IPS-18a (cell line): Measurements from ENCODE around the gene UBASH3A.
"Not testable (repeated sequence)": the region's sequence is repeated elsewhere in the genome, so short reads cannot be mapped to it uniquely, and the experiment has no call there.

Experiments
- H3K27ac ChIP-seq: one replicate; pipeline ENCODE4 v1.5.1; 2013; ENCODE audit warnings: low read length
- H3K27me3 ChIP-seq: one replicate; pipeline ENCODE4 v1.6.1; 2013; ENCODE audit warnings: mild to moderate bottlenecking, low read length; ENCODE audit not compliant: control insufficient read depth, insufficient read depth
- H3K36me3 ChIP-seq: one replicate; pipeline ENCODE4 v1.6.1; 2013; ENCODE audit warnings: low read depth, low read length; ENCODE audit not compliant: control insufficient read depth
- H3K4me1 ChIP-seq: one replicate; pipeline ENCODE4 v1.6.1; 2013; ENCODE audit warnings: low read depth, low read length; ENCODE audit not compliant: control insufficient read depth
- H3K4me3 ChIP-seq: one replicate; pipeline ENCODE4 v1.5.1; 2013; ENCODE audit warnings: low read length
- H3K9ac ChIP-seq: one replicate; pipeline ENCODE4 v1.6.1; 2013; ENCODE audit warnings: mild to moderate bottlenecking, low read length, moderate library complexity
- H3K9me3 ChIP-seq: one replicate; pipeline ENCODE4 v1.6.1; 2013; ENCODE audit warnings: low read depth, low read length; ENCODE audit not compliant: control insufficient read depth

UBASH3A gene

DNA sequence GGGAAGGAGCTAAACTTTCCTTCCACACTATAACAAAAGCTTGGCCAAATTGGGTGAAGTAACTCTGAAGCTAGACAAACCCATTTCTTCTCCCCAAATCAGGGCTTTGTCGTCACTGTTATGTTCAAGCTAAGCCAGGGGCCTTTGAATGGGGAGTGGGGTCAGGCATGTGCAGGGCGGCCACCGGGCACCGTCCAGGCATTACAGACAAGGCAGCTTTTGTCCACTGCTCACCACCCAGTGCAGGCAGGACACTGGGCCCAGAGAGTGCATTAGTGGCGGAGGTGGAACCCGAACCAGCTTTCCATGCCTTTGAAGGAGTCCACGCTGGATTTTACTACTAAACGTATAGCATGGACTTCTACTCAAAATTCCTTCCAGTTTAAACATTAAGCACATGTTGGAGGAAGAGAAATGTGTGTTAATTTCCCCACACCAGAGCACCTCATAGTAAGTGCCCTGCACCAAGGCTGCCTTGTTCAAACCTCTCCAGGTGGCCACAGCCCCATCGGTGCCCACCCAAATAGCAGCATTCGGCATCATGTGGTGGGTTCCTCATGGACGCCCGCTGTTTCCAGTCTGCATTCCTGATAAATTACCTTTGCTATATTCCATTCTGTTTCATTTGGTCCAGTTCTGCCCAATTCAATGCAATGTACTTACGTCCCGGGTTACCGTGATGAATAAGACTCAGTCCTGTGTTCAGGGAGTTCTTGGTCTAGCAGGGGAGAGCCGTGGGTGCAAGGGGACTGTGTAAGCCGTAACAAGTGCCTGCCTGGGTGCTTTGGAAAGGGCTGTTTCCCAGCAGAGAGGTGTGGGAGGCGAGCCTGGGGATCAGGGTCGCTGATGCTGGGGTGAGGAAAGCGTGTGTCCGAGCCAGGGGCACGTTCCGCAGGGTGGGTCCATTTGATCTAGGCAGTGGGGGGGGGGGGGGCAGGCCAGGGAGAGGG is 1.6 kb downstream of the UBASH3A start:
- no peak overlapping the region for H3K27ac ChIP-seq
- no peaks in the 10 kb centered on the region for H3K9me3 ChIP-seq
- no peak overlapping the region for H3K9ac ChIP-seq
- H3K36me3 ChIP-seq: no peaks in the 10 kb centered on the region
- no peaks in the 10 kb centered on the region for H3K27me3 ChIP-seq
- H3K4me1 ChIP-seq: no peaks in the 10 kb centered on the region
- no peak overlapping the region for H3K4me3 ChIP-seq

DNA sequence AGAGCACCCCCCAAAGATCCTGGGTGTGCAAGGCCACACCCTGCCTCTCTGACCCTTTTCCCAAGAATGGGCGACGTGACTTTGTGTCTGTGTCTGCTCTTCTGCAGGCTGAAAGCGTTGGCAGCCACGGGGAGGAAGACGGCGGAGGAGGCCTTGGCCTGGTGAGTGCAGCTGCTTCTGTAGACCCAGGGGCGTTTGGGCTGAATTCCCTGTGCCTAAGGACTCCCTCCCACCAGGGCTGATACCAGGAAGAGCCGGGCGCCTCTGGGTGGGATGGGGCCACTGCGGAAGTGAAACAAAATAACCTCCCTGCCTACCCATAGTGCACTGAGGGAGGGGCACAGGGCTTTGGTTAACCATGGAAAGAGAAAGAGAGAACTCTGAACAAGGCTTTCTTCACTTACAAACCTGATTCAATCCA is 2.5 kb downstream of the UBASH3A start:
- H3K27me3 ChIP-seq: no peaks in the 10 kb centered on the region
- no peaks in the 10 kb centered on the region for H3K36me3 ChIP-seq
- H3K27ac ChIP-seq: no peak overlapping the region
- no peaks in the 10 kb centered on the region for H3K9me3 ChIP-seq
- H3K9ac ChIP-seq: no peak overlapping the region
- no peak overlapping the region for H3K4me3 ChIP-seq
- H3K4me1 ChIP-seq: no peaks in the 10 kb centered on the region

DNA sequence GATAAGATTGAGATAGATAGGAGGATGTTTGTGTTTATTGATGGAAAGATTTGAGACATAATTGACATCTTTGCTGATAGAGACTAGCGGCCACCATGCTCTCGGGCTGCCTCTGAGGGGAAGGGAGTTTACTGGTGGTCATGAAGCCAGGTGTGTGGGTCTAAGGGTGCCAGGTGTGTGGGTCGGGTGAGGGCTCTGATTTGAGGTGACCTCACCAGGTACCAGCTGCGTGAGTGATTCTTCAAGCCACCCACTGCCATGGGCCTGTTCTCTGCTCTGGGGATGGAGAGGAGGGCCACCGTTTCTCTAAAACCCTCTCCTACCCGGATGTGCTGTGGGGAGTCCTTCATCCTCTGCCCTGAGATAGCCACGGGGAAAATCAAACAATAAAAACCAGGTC is 3.2 kb downstream of the UBASH3A start:
- Histone ChIP-seq H3K9me3 (no peaks in the 10 kb centered on the region), H3K4me3 (no peak overlapping the region), H3K4me1 (no peaks in the 10 kb centered on the region), H3K36me3 (no peaks in the 10 kb centered on the region), H3K27ac (no peak overlapping the region), H3K27me3 (no peaks in the 10 kb centered on the region), H3K9ac (no peak overlapping the region)

DNA sequence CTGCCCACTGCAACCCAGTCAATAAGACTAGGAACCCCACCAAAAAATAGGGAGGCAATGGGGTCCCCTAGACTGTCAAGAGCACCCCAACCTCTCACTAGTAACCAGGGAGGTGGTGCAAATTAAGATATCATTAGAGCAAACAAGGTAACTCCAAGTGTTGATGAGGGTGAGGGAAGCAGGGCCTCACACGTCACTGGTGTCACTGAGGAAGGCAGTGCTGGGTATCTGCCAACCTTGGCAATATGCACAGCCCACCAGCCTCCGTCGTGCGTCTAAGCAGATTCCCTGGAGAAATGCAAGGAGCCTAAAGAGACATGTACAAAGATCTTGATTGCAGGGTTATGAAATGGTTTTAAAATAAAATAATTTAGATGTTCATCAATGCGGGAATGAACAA is 3.8 kb downstream of the UBASH3A start:
- Histone ChIP-seq H3K9me3 (no peaks in the 10 kb centered on the region), H3K4me1 (no peaks in the 10 kb centered on the region), H3K4me3 (no peak overlapping the region), H3K27ac (no peak overlapping the region), H3K9ac (no peak overlapping the region), H3K27me3 (no peaks in the 10 kb centered on the region), H3K36me3 (no peaks in the 10 kb centered on the region)

DNA sequence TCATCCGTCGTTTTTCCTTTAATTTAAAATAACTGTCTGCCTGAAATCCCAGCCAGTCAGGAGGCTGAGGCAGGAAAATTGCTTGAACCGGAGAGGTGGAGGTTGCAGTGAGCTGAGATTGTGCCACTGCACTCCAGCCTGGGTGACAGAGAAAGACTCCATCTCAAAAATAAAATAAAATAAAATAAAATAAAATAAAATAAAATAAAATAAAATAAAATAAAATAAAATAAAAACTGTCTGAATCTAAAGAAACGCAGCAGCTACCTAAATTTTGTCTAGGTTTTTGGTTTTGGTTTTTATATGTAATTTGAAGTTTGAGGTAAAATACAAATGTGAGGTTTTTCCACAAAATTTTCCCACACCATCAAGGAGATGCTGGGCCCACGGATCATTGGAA is 5.0 kb downstream of the UBASH3A start:
- H3K36me3 ChIP-seq, H3K9ac ChIP-seq, H3K4me3 ChIP-seq, H3K4me1 ChIP-seq, H3K9me3 ChIP-seq, H3K27ac ChIP-seq, H3K27me3 ChIP-seq: not testable (repeated sequence)

DNA sequence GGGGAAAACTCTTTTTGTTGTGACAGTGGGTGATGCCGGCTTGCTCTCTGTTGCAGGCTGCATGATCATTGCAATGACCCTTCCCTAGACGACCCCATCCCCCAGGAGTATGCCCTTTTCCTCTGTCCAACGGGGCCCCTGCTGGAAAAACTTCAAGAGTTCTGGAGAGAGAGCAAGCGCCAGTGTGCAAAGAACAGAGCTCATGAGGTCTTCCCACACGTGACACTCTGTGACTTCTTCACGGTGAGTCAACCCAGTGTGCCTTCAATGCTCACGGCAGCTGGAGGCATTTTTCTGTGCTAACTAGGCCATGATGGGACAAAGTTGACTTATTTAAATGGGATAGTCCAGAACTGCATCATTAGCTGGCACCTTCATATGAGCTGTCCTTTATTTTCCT is 5.7 kb downstream of the UBASH3A start:
- H3K36me3 ChIP-seq: no peaks in the 10 kb centered on the region
- H3K4me1 ChIP-seq: no peaks in the 10 kb centered on the region

DNA sequence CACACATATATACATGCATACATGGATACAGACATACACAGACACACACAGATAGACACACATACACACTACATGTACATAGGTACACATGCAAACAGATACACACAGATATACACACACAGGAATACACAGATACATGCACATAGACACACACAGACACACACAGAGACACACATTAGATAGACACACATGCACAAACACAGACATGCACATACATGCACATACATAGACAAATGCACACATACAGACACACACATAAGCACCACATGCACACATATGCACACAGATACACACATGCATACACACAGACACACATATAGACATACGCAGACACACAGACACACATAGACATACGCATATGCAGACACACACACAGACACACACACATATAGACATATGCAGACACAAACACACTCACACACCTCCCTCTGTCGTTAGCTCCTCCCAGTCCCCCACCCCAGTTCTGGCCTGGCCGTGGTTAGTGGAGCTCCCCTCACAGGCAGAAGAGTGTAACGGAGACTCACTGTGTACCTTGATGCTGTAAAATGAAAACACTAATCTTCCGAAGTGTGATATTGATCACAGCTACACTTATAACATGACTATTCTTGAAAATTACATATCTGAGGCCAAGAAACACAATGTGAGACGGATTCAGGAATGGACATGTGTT is 7.6 kb downstream of the UBASH3A start:
- no peak overlapping the region for H3K9ac ChIP-seq
- H3K4me1 ChIP-seq: no peaks in the 10 kb centered on the region
- no peak overlapping the region for H3K4me3 ChIP-seq
- H3K27me3 ChIP-seq: no peaks in the 10 kb centered on the region
- H3K9me3 ChIP-seq: no peaks in the 10 kb centered on the region
- no peaks in the 10 kb centered on the region for H3K36me3 ChIP-seq
- H3K27ac ChIP-seq: no peak overlapping the region

More for the DNA sequence above, 5.7 kb downstream of the UBASH3A start:
- H3K9ac ChIP-seq: no peak overlapping the region
- no peak overlapping the region for H3K27ac ChIP-seq
- no peak overlapping the region for H3K4me3 ChIP-seq
- H3K27me3 ChIP-seq: no peaks in the 10 kb centered on the region
- no peaks in the 10 kb centered on the region for H3K9me3 ChIP-seq

DNA sequence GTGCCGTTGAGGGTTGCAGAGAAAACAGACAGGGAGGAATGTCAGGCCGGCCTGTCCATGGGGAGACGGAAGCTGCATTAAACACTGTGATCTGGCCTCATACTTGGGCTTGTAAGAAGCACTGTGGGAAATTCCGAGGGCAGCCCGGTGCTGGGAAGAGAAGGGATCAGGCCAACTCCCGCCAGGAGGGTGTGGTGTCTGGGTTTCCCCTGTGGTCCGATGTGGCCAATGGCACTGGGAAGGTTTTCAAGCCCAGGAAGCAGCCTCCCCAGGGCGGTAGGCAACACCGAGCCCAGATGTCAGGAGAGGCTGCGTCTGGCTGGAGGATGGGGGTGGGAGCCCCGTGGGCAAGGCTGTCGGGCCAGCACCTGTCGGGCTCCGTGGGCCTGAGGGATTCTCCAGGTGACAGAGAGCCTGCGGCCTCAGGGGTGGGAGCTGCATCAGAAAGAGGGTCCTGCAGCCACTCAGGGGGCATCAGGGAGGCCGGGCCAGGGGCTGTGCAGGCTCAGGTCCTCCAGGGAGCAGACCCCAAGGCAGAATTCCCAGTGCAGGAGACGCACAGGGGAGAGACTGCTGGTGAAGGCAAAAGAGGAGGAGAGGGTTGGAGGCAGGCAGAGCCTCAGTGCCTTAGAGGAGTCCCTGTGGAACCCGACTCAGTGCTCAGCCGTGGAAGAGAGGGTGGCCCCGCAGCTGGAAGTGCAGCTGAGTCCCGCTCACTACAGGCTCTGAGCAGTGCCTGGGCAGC is 8.4 kb downstream of the UBASH3A start:
- H3K9me3 ChIP-seq: no peaks in the 10 kb centered on the region
- H3K27me3 ChIP-seq: no peaks in the 10 kb centered on the region
- H3K27ac ChIP-seq: no peak overlapping the region
- no peak overlapping the region for H3K9ac ChIP-seq
- no peak overlapping the region for H3K4me3 ChIP-seq
- no peaks in the 10 kb centered on the region for H3K36me3 ChIP-seq
- H3K4me1 ChIP-seq: no peaks in the 10 kb centered on the region

DNA sequence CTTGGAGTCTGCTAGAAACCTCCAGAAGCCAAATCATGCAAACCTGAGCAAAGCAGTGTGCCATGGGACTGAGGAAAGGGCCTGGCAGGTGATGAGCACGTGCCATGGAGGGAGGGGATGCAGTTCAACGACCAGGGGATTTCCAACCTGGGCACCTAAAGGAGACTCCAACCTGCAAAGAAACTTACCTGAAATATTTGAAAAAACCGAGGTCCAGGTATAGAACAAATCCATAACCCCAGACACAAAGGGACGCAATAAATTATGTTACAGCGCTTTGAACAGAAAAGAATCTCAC is 8.9 kb downstream of the UBASH3A start:
- H3K9ac ChIP-seq: no peak overlapping the region
- H3K36me3 ChIP-seq: no peaks in the 10 kb centered on the region
- H3K9me3 ChIP-seq: no peaks in the 10 kb centered on the region
- H3K4me1 ChIP-seq: no peaks in the 10 kb centered on the region
- H3K27ac ChIP-seq: no peak overlapping the region
- no peaks in the 10 kb centered on the region for H3K27me3 ChIP-seq
- no peak overlapping the region for H3K4me3 ChIP-seq

DNA sequence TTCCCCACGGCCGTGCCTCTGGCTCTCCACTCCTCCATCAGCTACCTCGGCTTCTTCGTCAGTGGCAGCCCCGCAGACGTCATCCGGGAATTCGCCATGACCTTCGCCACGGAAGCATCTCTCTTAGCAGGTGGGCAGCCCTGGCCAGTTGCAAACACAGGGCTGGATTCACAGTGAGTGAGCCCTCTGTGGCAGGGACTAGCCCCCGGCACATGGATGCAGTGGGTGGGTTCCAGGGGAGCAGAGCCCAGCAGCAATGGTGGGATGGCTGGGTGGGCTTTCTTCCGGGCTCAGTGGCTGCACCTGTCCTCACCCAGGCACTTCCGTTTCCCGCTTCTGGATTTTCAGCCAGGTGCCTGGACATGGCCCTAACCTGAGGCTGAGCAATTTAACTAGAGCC is 9.4 kb downstream of the UBASH3A start:
- Histone ChIP-seq H3K27ac (no peak overlapping the region), H3K27me3 (no peaks in the 10 kb centered on the region), H3K4me1 (no peaks in the 10 kb centered on the region), H3K36me3 (no peaks in the 10 kb centered on the region), H3K4me3 (no peak overlapping the region), H3K9ac (no peak overlapping the region), H3K9me3 (no peaks in the 10 kb centered on the region)

DNA sequence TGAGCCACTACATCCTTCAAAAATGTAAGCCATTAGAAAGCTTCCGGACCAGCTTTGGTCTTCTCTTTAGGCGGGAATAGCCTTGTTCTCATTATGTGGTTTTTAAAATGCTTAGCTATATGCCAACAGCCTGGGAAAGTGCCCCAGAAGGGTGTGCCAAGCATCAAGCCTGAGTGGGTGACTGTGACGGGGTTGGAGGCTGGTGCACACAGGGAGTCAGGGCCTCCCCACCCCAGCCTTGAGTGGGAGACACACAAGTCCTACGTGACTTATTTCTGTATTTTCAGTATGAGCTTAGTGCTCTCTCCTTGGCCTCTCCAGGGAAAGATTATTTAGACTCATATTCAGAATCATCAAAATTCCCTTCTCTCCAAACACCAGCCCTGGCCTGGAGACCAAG is 9.8 kb downstream of the UBASH3A start:
- Histone ChIP-seq H3K27ac (no peak overlapping the region), H3K27me3 (no peaks in the 10 kb centered on the region), H3K4me1 (no peaks in the 10 kb centered on the region), H3K9ac (no peak overlapping the region), H3K9me3 (no peaks in the 10 kb centered on the region), H3K4me3 (no peak overlapping the region), H3K36me3 (no peaks in the 10 kb centered on the region)
